Transverse colon (tissue), 4 donors: ENCODE data around the gene MYO18B. TPM values are rescaled to one million over a fixed set of nuclear protein-coding genes. Genes with fewer than 3 reads are reported as not detected.

Experiments
- DNase-seq: peaks from one replicate; pipeline ENCODE4 v3.0.0-alpha.2; 2019
- H3K27ac ChIP-seq, 4 donors: fragments of 200-600 bp; sonication (generic); 2 replicates each; pipeline ENCODE4 v1.5.1; 2016 to 2018; ENCODE audit warnings: inconsistent platforms in 4 of 4
- H3K27me3 ChIP-seq: fragments of 200-600 bp; sonication (generic); 2 replicates; pipeline ENCODE4 v1.5.1; 2017; ENCODE audit warnings: inconsistent platforms
- H3K36me3 ChIP-seq, 4 donors: fragments of 200-600 bp; sonication (generic); 2 replicates each; pipeline ENCODE4 v1.5.1; 2017 to 2019; ENCODE audit warnings: inconsistent platforms in 4 of 4
- H3K4me1 ChIP-seq, 4 donors: fragments of 200-600 bp; sonication (generic); 2 replicates each; pipeline ENCODE4 v1.5.1; 2017 to 2020; ENCODE audit warnings: inconsistent platforms in 4 of 4
- H3K4me3 ChIP-seq, 4 donors: fragments of 200-600 bp; sonication (generic); 1 replicate in 1 of 4; 2 replicates in 3 of 4; pipeline versions ENCODE4 v1.5.1 to v1.6.1; 2017 to 2019; ENCODE audit warnings: inconsistent platforms in 4 of 4
- H3K9me3 ChIP-seq, 2 donors: fragments of 200-600 bp; sonication (generic); 2 replicates each; pipeline ENCODE4 v1.5.1; 2017 to 2019; ENCODE audit warnings: inconsistent platforms in 2 of 2
- CTCF ChIP-seq, 5 experiments: fragments of 200-600 bp in 3 of 5; fragments of 450-650 bp in 2 of 5; sonication (generic) in 3 of 5; IDR thresholded peaks; 1 replicate in 2 of 5; 2 replicates in 3 of 5; pipeline ENCODE4 v1.5.1; 2016 to 2017; ENCODE audit warnings: antibody characterized with exemption in 5 of 5, inconsistent platforms in 3 of 5, mild to moderate bottlenecking in 2 of 5, moderate library complexity in 1 of 5
- EP300 ChIP-seq: sonication (generic); formaldehyde crosslinking; IDR thresholded peaks from one replicate; pipeline ENCODE4 v1.6.1; 2017; ENCODE audit warnings: antibody characterized with exemption, low read depth
- POLR2A ChIP-seq: fragments of 450-650 bp; IDR thresholded peaks from one replicate; pipeline ENCODE4 v1.6.1; 2016; ENCODE audit warnings: antibody characterized with exemption, mild to moderate bottlenecking, moderate library complexity
- POLR2AphosphoS5 ChIP-seq, 3 donors: sonication (generic); formaldehyde crosslinking; IDR thresholded peaks; one replicate each; pipeline ENCODE4 v1.6.1; 2016; ENCODE audit warnings: antibody characterized with exemption in 3 of 3
- WGBS, 2 donors: methylation state at CpG; one replicate each; pipeline ENCODE4 v1.1.5; 2018; ENCODE audit warnings: low coverage in 1 of 2; 5-methylcytosine and 5-hydroxymethylcytosine counted together
- in situ Hi-C, 4 donors: fragments of 200-750 bp; cut with MboI; loops; one replicate each; pipeline versions ENCODE4 v1.15.0 to v1.15.1; 2017; ENCODE audit warnings: low sequenced_read_pairs in 3 of 4, low pct_ligation_motif_present in 1 of 4, low pct_unique_long_range_greater_than_20kb in 1 of 4
- intact Hi-C: fragments of 100-400 bp; cut with DNase I; formaldehyde crosslinking; loops from one replicate; pipeline ENCODE4 v1.15.1; 2023; ENCODE audit warnings: low total_unique reads
- total RNA-seq, 4 donors: library from RNA; depleted of rRNA; stranded (reverse); fragments of >200 nt; gene quantifications; one replicate each; pipeline ENCODE4 v1.1.0, GENCODE V29; 2016

The MYO18B gene
- total RNA-seq, 4 donors from 2014 or later: 0.27 TPM; not detected in 3

- Histone ChIP-seq H3K4me3 (no peak overlapping the region), H3K27ac (no peak overlapping the region), H3K4me1 (no peaks in the 10 kb centered on the region), H3K36me3 (no peaks in the 10 kb centered on the region), H3K9me3 (no peaks in the 10 kb centered on the region), H3K27me3 (peaks cover 4% of the 10 kb centered on the region)
- no peak for TF ChIP-seq EP300
- TF ChIP-seq POLR2AphosphoS5 (IDR thresholded peaks at IDR 0.05): no peak
- no peak for TF ChIP-seq POLR2A
- no peak for TF ChIP-seq CTCF (IDR thresholded peaks at IDR 0.05)
- DNase-seq: no peak
- 52 to 75% methylated on average over 2 to 4 of the region's 4 CpGs for WGBS, 2 donors
- intact Hi-C loops (no loop called here), in situ Hi-C loops (no loop called here)
These were observed 188.1 kb downstream of the MYO18B start for GRCh38 chr22:25930083-25930482.

GRCh38 chr22:25930788-25931310 is 188.9 kb downstream of the MYO18B start:
- TF ChIP-seq POLR2AphosphoS5 (IDR thresholded peaks at IDR 0.05) (no peak), EP300 (no peak), CTCF (IDR thresholded peaks at IDR 0.05) (no peak), POLR2A (no peak)
- 54% methylated on average over 7 of the region's 7 CpGs; no CpG with 5 or more reads in 1 of the 2 donors for WGBS, 2 donors
- intact Hi-C loops (no loop called here), in situ Hi-C loops (no loop called here)
- Histone ChIP-seq H3K27me3 (peaks cover 4% of the 10 kb centered on the region), H3K9me3 (no peaks in the 10 kb centered on the region), H3K27ac (no peak overlapping the region), H3K36me3 (no peaks in the 10 kb centered on the region), H3K4me1 (no peaks in the 10 kb centered on the region), H3K4me3 (no peak overlapping the region)
- no peak for DNase-seq

DNA sequence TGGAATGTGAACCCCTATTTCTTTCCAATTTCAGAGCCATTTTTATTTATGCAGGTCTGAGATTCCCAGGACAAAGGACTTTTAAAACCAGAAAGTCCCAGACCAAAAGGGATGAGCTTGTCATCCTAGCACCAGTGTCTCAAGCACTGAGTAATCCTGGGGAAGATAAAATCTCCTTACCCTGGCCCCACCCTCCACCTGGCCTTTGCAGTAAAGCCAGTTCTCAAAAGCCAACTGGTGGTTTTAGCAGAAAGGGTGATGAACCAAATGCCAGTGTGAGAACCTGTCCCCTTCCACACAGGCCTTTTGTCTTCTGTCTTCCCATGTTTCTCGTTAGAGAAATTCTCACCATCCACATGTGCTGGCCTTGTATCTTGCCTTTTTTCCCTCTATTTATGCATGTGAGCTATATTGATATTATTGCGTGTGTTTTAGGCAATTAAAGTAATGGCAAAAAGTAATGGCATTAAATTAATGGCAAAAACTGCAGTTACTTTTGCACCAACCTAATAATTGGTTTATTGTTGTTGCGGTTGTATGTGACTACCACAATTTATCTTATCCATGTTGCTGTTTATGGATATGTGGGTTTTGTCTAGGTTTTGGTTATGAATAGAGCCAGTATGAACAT is 191.3 kb downstream of the MYO18B start:
- in situ Hi-C loops: no loop called here
- H3K27me3 ChIP-seq: peaks cover 8% of the 10 kb centered on the region
- H3K4me3 ChIP-seq: no peak overlapping the region
- 76 to 87% methylated on average over 3 of the region's 3 CpGs for WGBS, 2 donors
- no peak overlapping the region for H3K27ac ChIP-seq
- no peaks in the 10 kb centered on the region for H3K9me3 ChIP-seq
- H3K4me1 ChIP-seq: no peaks in the 10 kb centered on the region
- no peaks in the 10 kb centered on the region for H3K36me3 ChIP-seq
- no peak for TF ChIP-seq POLR2AphosphoS5 (IDR thresholded peaks at IDR 0.05)
- TF ChIP-seq CTCF (IDR thresholded peaks at IDR 0.05): no peak
- no peak for TF ChIP-seq EP300
- intact Hi-C loops: no loop called here
- DNase-seq: no peak

- no peak for DNase-seq
- Histone ChIP-seq H3K36me3 (no peaks in the 10 kb centered on the region), H3K9me3 (no peaks in the 10 kb centered on the region), H3K4me3 (no peak overlapping the region), H3K27me3 (peaks cover 4% of the 10 kb centered on the region), H3K4me1 (no peaks in the 10 kb centered on the region), H3K27ac (no peak overlapping the region)
- intact Hi-C loops: no loop called here
- in situ Hi-C loops: no loop called here
- 14 to 49% methylated on average over 1 to 7 of the region's 7 CpGs for WGBS, 2 donors
- TF ChIP-seq EP300: no peak
- TF ChIP-seq POLR2A: no peak
- no peak for TF ChIP-seq POLR2AphosphoS5 (IDR thresholded peaks at IDR 0.05)
- no peak for TF ChIP-seq CTCF (IDR thresholded peaks at IDR 0.05)
These were observed 193.5 kb downstream of the MYO18B start for GRCh38 chr22:25935266-25936058.
